Right lobe of liver (tissue), 6 donors: ENCODE results near the gene SUGCT. TPM values are rescaled to one million over a fixed set of nuclear protein-coding genes. Genes with fewer than 3 reads are reported as not detected.

ENCODE experiments used
- ATAC-seq, 4 donors: fragments of 200-7000 bp; cut with Tn5 transposase; one replicate each; pipeline ENCODE4 v1.9.1; 2020; ENCODE audit warnings: mild to moderate bottlenecking in 4 of 4, moderate library complexity in 4 of 4
- DNase-seq, 3 donors: peaks; one replicate each; pipeline ENCODE4 v3.0.0-alpha.2; 2020
- H3K27ac ChIP-seq, 3 donors: fragments of 200-600 bp; one replicate each; pipeline ENCODE4 v1.8.0; 2022
- H3K27me3 ChIP-seq, 2 donors: fragments of 200-600 bp; one replicate each; pipeline ENCODE4 v1.8.0; 2022
- H3K36me3 ChIP-seq, 4 donors: fragments of 200-600 bp; sonication (generic) in 1 of 4; one replicate each; pipeline versions ENCODE4 v1.5.1 to v1.8.0; 2017 to 2022; ENCODE audit warnings: control low read depth in 1 of 4
- H3K4me1 ChIP-seq, 4 donors: fragments of 200-600 bp; sonication (generic) in 1 of 4; one replicate each; pipeline versions ENCODE4 v1.5.1 to v1.8.0; 2017 to 2022; ENCODE audit warnings: control low read depth in 1 of 4
- H3K4me3 ChIP-seq, 3 donors: fragments of 200-600 bp; one replicate each; pipeline ENCODE4 v1.8.0; 2022
- H3K9me3 ChIP-seq, 4 donors: fragments of 200-600 bp; sonication (generic) in 1 of 4; one replicate each; pipeline versions ENCODE4 v1.5.1 to v1.8.0; 2017 to 2022; ENCODE audit warnings: control low read depth in 1 of 4
- POLR2A ChIP-seq: fragments of 450-650 bp; IDR thresholded peaks from one replicate; pipeline ENCODE4 v1.6.1; 2017; ENCODE audit warnings: antibody characterized with exemption, mild to moderate bottlenecking
- WGBS: methylation state at CpG from one replicate; pipeline ENCODE4 v1.1.6; 2018; ENCODE audit warnings: low coverage, low lambda C conversion rate; ENCODE audit not compliant: insufficient coverage; ENCODE audit errors: missing lambda C conversion rate; 5-methylcytosine and 5-hydroxymethylcytosine counted together
- intact Hi-C, 2 donors: fragments of 100-400 bp; cut with DNase I; formaldehyde crosslinking; loops; one replicate each; pipeline versions ENCODE4 v1.11.2 to v1.14.1; 2022
- total RNA-seq, 6 experiments: library from RNA; depleted of rRNA in 2 of 6; stranded (reverse); fragments of >200 nt in 2 of 6; fragmentation: NEBNext Ultra II Directional in 3 of 6; extraction: Animal tissue kit (Norgen Biotek cat#: 25700) in 3 of 6; gene quantifications; one replicate each; pipeline versions ENCODE4 v1.1.0 to v1.2.4, GENCODE V29; 2016 to 2023
- TF ChIP-seq, protein P1 (sequence below), 4 donors: fragments of 200-600 bp in 3 of 4; fragments of 450-650 bp in 1 of 4; IDR thresholded peaks; one replicate each; pipeline versions ENCODE4 v1.5.1 to v1.8.0; 2016 to 2022; ENCODE audit warnings: antibody characterized with exemption in 4 of 4, mild to moderate bottlenecking in 2 of 4
- donor health status: DM: no; HTN: yes; CAD: no.
- donor health status: DM: no; HTN: no; CAD: no.
- donor health status: DM: no; HTN: no; CAD: no.
- donor health status: DM: no; HTN: yes; CAD: no.
- donor health status: DM: no; HTN: yes; CAD: no.

Gene SUGCT
- total RNA-seq, 6 experiments from 2014 or later = 10.1 to 21.0 (median 14.2) TPM

DNA sequence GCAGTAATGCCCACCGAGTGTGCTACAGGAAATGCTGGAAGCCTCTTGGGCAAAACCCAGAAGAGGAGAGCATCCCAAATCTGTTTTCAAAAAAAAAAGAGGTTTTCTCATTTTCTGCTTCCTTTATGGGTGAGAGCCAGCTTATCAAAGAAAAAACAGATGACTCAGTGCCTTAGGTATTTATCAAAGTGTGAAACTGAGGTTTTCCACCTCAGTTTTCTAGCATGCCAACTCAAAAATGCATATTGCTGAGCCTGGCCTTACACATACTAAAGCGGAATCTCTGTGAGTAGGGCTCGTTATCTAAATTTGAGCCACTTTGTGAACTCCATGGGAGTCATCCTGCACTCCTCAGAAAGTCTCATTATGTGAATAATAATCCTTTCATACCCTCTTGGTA lies 705.1 kb downstream of the SUGCT start:
- Histone ChIP-seq H3K4me3 (no peak overlapping the region), H3K36me3 (no peaks in the 10 kb centered on the region), H3K4me1 (no peaks in the 10 kb centered on the region), H3K27ac (no peak overlapping the region), H3K27me3 (no peaks in the 10 kb centered on the region), H3K9me3 (no peaks in the 10 kb centered on the region)
- no peak for DNase-seq
- no peak for ATAC-seq
- 78% methylated on average over 3 of the region's 3 CpGs for WGBS
- intact Hi-C loops = no loop called here
- TF ChIP-seq POLR2A = no peak
- TF ChIP-seq, protein P1, sequence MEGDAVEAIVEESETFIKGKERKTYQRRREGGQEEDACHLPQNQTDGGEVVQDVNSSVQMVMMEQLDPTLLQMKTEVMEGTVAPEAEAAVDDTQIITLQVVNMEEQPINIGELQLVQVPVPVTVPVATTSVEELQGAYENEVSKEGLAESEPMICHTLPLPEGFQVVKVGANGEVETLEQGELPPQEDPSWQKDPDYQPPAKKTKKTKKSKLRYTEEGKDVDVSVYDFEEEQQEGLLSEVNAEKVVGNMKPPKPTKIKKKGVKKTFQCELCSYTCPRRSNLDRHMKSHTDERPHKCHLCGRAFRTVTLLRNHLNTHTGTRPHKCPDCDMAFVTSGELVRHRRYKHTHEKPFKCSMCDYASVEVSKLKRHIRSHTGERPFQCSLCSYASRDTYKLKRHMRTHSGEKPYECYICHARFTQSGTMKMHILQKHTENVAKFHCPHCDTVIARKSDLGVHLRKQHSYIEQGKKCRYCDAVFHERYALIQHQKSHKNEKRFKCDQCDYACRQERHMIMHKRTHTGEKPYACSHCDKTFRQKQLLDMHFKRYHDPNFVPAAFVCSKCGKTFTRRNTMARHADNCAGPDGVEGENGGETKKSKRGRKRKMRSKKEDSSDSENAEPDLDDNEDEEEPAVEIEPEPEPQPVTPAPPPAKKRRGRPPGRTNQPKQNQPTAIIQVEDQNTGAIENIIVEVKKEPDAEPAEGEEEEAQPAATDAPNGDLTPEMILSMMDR (IDR thresholded peaks at IDR 0.05) = no peak

- no peaks in the 10 kb centered on the region for H3K27me3 ChIP-seq
- no peak overlapping the region for H3K27ac ChIP-seq
- DNase-seq = no peak
- no peaks in the 10 kb centered on the region for H3K36me3 ChIP-seq
- peaks cover 0 to 3% (median 0%) of the 10 kb centered on the region in 4 donors for H3K4me1 ChIP-seq
- no peaks in the 10 kb centered on the region for H3K9me3 ChIP-seq
- no peak overlapping the region for H3K4me3 ChIP-seq
- TF ChIP-seq POLR2A = no peak
- TF ChIP-seq, protein P1 (IDR thresholded peaks at IDR 0.05) = no peak
- no peak for ATAC-seq
- intact Hi-C loops = no loop called here
Measured at GRCh38 chr7:40840990-40841389, 706.2 kb downstream of the SUGCT start.

DNA sequence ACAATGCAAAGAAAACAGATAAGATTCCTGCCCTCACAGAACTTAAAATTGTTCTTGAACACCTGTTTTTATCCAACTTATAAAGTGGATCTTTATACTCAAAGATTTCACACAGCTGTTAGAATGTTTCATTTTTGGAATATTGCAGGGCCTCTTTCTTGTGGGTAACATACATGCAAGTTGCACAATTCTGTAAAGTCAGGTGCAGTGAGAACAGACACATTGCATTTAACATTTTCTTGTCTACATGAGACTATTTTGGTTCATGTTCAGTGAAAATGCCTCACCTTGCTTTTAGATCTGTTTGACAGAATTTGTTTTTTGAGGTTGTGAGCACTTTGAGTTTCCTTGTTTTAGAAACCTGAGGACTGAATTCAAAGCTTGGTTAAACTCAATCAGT lies 707.8 kb downstream of the SUGCT start:
- Histone ChIP-seq H3K9me3 (no peaks in the 10 kb centered on the region), H3K27me3 (no peaks in the 10 kb centered on the region), H3K4me3 (no peak overlapping the region), H3K4me1 (peaks cover 0 to 3% (median 0%) of the 10 kb centered on the region in 4 donors), H3K36me3 (no peaks in the 10 kb centered on the region), H3K27ac (no peak overlapping the region)
- intact Hi-C loops = no loop called here
- ATAC-seq (no peak), DNase-seq (no peak)
- no peak for TF ChIP-seq POLR2A
- TF ChIP-seq, protein P1 (IDR thresholded peaks at IDR 0.05) = no peak

- Histone ChIP-seq H3K36me3 (no peaks in the 10 kb centered on the region), H3K4me3 (no peak overlapping the region), H3K27me3 (no peaks in the 10 kb centered on the region), H3K4me1 (peaks cover 0 to 3% (median 0%) of the 10 kb centered on the region in 4 donors), H3K9me3 (no peaks in the 10 kb centered on the region), H3K27ac (no peak overlapping the region)
- ATAC-seq = no peak
- WGBS = 92% methylated on average over 7 of the region's 8 CpGs
- no peak for TF ChIP-seq POLR2A
- TF ChIP-seq, protein P1 (IDR thresholded peaks at IDR 0.05) = no peak
- intact Hi-C loops = no loop called here
- DNase-seq = no peak
Measured at GRCh38 chr7:40843338-40843985, 708.7 kb downstream of the SUGCT start.

DNA sequence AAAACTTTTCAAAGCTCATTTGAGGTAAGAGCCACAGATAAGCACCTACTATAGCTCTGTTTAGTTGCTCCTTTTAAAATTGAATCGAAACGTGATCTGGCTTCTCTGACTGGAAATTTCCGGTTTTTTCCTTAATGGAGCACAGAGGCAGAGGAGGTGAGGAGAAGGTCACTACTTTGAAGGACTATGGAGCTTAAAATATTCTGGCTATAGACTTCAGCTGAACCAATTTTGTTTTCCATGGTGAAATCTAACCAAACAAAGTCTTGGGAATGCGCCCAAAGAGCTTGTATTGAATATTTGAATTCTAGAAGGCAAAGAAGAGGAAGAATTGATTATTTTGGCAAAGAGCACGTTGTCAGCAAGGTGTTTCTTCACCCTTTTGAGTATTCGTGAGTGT lies 711.1 kb downstream of the SUGCT start:
- ATAC-seq (peak; percentile 46 to 81 (median 70)), DNase-seq (no peak)
- intact Hi-C loops = no loop called here
- Histone ChIP-seq H3K4me3 (no peak overlapping the region), H3K9me3 (no peaks in the 10 kb centered on the region), H3K27ac (no peak overlapping the region), H3K27me3 (no peaks in the 10 kb centered on the region), H3K36me3 (no peaks in the 10 kb centered on the region), H3K4me1 (peaks cover 0 to 3% (median 0%) of the 10 kb centered on the region in 4 donors)
- TF ChIP-seq, protein P1 (IDR thresholded peaks at IDR 0.05) = no peak
- no peak for TF ChIP-seq POLR2A
- 34% methylated on average over 6 of the region's 6 CpGs for WGBS
